ENCODE results near the gene ANKRD24.

ANKRD24 gene

DNA sequence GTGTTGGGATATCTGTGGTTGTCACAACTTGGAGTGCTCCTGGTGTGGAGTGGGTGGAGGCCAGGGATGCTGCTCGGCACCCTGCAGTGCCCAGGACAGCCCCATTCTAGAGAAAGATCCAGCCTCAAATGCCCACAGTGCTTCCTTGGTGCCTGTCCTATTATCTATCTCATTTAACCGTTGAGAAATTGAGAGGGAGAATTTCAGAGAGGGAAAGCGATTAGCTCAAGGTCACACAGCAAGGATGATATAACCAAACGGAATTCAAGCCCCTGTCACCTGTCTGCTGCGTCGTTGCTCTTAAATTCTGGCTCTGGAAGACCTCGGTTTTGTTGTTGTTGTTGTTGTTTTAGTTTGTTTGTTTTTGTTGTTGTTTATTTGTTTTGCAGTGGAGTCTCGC is 13.5 kb downstream of the ANKRD24 start:
- CTCF ChIA-PET, result interaction anchor here (1.3 to 2.7 kb wide), 2 partner anchors 13 to 56 kb away, joined by 4 to 9 read pairs; no protein-coding TSS in a partner anchor
- no peak for DNase-seq (ENCODE audit: low read depth, low spot score)
- TF ChIP-seq, protein P1, sequence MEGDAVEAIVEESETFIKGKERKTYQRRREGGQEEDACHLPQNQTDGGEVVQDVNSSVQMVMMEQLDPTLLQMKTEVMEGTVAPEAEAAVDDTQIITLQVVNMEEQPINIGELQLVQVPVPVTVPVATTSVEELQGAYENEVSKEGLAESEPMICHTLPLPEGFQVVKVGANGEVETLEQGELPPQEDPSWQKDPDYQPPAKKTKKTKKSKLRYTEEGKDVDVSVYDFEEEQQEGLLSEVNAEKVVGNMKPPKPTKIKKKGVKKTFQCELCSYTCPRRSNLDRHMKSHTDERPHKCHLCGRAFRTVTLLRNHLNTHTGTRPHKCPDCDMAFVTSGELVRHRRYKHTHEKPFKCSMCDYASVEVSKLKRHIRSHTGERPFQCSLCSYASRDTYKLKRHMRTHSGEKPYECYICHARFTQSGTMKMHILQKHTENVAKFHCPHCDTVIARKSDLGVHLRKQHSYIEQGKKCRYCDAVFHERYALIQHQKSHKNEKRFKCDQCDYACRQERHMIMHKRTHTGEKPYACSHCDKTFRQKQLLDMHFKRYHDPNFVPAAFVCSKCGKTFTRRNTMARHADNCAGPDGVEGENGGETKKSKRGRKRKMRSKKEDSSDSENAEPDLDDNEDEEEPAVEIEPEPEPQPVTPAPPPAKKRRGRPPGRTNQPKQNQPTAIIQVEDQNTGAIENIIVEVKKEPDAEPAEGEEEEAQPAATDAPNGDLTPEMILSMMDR (IDR thresholded peaks at IDR 0.05; ENCODE audit: insufficient read depth, low read length, missing control alignments), result no peak
- no peak overlapping the region for H3K4me3 ChIP-seq (ENCODE audit: low read depth, low read length)
- POLR2A ChIA-PET, result no interaction called here

DNA sequence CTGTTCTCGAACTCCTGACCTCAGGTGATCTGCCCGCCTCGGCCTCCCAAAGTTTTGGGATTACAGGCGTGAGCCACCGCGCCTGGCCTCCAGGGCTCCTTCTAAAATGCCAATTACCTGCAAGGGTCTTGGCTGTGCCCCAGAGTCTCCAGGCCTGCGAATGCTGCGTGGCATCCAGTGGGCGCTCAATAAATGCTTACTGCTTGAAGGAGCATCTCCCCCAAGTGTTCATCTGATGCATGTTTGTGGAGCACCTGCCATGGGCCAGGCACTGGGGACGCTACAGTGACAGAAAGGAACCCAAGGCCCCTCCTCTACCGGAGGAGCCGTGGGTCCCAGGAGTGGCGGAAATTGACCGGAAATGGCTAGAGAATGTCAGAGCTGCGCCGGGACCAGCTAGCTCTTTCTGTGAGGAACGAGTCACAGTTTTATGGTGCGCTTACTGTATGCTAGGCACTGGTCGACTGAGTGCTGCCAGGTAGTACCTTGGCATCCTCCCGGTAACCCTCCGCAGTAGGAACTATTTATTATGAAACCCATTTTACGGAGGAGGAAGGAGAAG is 14.2 kb downstream of the ANKRD24 start:
- ChIA-PET CTCF (interaction anchor here (0.6 to 1.3 kb wide), 2 partner anchors 13 to 93 kb away, joined by 3 to 4 read pairs; no protein-coding TSS in a partner anchor), POLR2A (no interaction called here)
- TF ChIP-seq, protein P1 (IDR thresholded peaks at IDR 0.05; ENCODE audit: insufficient read depth, low read length, missing control alignments), result no peak
- no peak overlapping the region for H3K4me3 ChIP-seq (ENCODE audit: low read depth, low read length)
- DNase-seq (ENCODE audit: low read depth, low spot score), result no peak

DNA sequence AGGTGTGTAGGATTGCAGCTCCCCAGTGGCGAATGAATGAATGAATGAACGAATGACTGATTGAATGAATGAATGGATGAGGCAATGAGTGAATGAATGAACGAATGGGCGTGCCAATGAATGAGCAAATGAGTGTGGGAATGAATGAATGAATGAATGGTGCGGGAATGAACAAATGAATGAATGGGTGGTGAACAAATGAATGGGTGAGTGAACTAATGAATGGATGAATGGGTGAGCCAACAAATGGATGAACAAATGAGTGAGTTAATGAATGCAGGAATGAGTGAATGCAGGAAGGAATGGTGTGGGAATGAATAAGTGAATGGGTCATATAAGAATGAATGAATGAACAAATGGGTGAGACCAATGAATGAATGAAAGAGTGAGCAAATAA is 14.7 kb downstream of the ANKRD24 start:
- no peak overlapping the region for H3K4me3 ChIP-seq (ENCODE audit: low read depth, low read length)
- ChIA-PET CTCF (interaction anchor here (0.6 to 1.3 kb wide), 2 partner anchors 12 to 93 kb away, joined by 3 to 4 read pairs; no protein-coding TSS in a partner anchor), POLR2A (no interaction called here)
- no peak for DNase-seq (ENCODE audit: low read depth, low spot score)
- TF ChIP-seq, protein P1 (IDR thresholded peaks at IDR 0.05; ENCODE audit: insufficient read depth, low read length, missing control alignments), result no peak

DNA sequence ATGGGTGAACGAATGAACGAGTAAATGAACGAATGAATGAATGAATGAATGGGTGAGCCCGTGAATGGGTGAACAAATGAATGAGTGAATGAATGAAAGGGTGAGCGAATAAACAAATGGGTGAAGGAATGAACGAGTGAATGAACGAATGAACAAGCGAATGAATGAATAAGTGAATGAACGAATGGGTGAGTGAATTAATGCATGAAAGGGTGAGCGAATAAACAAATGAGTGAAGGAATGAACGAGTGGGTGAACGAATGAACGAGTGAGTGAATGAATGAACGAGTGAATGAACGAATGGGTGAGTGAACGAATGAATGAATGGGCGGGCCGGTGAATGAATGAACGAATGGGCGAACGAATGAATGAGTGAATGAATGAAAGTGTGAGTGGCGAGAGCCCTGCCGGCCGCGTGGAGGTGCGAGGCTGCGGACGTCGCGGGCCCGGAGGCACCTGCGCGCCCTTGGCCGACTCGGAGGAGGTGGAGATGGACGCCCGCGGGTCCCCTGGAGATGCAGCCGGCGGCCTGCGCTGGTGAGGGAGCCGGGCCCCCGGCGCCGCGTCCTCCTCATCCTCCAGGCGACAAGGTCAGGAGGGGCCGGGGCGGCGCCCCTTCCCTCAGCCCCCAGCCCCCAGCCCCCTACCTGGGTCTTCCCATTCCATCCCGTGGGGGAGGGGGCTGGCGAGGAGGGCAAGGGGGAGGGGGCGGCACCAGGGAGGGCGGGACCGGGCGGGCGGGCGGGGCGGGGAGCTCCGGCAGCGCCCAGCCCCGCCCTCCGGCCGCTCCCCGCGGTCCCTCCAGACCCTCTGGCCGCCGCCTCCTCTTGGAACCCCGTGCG is 15.4 kb downstream of the ANKRD24 start:
- TF ChIP-seq, protein P1 (IDR thresholded peaks at IDR 0.05; ENCODE audit: insufficient read depth, low read length, missing control alignments), result no peak
- POLR2A ChIA-PET, result no interaction called here
- no peak for DNase-seq (ENCODE audit: low read depth, low spot score)
- H3K4me3 ChIP-seq (ENCODE audit: low read depth, low read length), result no peak overlapping the region
- CTCF ChIA-PET, result interaction anchor here (1.0 to 5.6 kb wide), 2 partner anchors 9 to 212 kb away, joined by 5 to 24 read pairs; partner anchors contain the start of gene EEF2

DNA sequence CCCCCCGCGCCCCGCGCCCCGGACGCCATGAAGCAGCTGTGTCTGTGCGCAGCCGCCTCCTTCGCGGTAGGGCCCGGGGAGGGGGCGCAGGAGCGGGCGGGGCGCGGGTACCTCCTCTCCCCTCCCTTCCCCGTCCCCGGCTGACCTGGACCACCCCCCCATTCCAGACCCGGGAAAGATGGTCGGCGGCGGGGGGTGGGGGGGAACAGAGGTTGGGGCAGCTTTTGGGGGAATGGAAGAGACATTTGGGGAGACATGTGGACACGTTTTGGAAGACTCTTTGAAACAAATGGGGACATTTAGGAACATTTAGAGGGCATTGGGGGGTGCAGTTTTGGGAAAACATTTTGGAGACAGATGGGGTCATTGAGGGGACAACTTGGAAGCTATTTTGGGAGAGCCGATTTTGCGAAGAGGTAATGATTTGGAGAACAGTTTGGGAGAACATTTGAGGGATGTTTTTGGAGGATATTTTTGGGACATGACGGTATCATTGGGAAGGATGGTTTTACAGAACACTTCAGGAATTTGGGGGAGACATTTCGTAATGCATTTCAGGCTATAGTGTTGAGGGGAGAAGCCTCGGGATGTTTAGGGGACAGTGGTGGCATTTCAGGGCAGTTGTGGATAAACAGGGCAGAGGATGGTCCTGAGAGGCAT is 16.1 kb downstream of the ANKRD24 start:
- CTCF ChIA-PET, result interaction anchor here (0.6 to 7.5 kb wide), 4 partner anchors 10 to 213 kb away, joined by 3 to 61 read pairs (median 14); partner anchors contain the start of gene EEF2

More for the DNA sequence above, 16.1 kb downstream of the ANKRD24 start:
- no peak overlapping the region for H3K4me3 ChIP-seq (ENCODE audit: low read depth, low read length)
- TF ChIP-seq, protein P1 (IDR thresholded peaks at IDR 0.05; ENCODE audit: insufficient read depth, low read length, missing control alignments), result no peak
- DNase-seq (ENCODE audit: low read depth, low spot score), result no peak
- POLR2A ChIA-PET, result no interaction called here
